RWPE1 (cell line): ENCODE data around the gene UBQLN4.
A peak's percentile ranks its signal among the peaks of the same experiment; 100 is the strongest.

Source experiments
- CTCF ChIA-PET: fragments of 350-600 bp; sonication (Branson Sonifier 250); formaldehyde crosslinking; extraction: SDS; loops from one replicate; lab custom pipeline; 2021; lab: Yijun Ruan, JAX
- POLR2A ChIA-PET: fragments of 400-600 bp; formaldehyde crosslinking; extraction: SDS; loops from one replicate; lab custom pipeline; 2020; ENCODE audit warnings: antibody characterized with exemption; ENCODE audit not compliant: low non-redundant PET; lab: Yijun Ruan, JAX
- DNase-seq: peaks from one replicate; pipeline ENCODE4 v3.0.0; 2012; ENCODE audit warnings: low spot score
- H3K27ac ChIP-seq: fragments of 450-650 bp; 2 replicates; pipeline ENCODE4 v1.5.1; 2017
- TF ChIP-seq, protein P1 (sequence below): fragments of 450-650 bp; conservative IDR thresholded peaks from 2 replicates; pipeline ENCODE4 v1.5.1; 2017; ENCODE audit warnings: low read depth, mild to moderate bottlenecking

UBQLN4 gene

DNA sequence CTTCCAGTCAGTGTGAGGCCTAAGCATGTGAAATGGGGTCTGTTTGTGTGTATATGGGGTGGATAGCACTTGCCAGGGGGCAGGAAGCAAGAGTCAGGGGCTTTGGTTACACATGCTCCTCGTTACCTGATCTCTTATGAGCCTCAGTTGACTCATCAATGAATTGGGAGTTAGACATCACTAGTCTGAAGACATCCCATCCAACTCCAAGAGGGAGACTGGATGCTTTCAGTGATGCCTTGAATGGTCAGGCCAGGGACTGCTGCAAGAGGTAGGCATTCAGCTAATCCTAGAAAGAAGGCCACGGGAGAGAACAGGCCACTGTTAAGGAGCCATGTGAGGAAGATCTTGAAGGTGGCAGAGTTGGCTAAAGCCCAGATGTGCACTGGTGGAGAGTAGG is 13.7 kb upstream of the UBQLN4 start:
- ChIA-PET POLR2A (no interaction called here), CTCF (interaction anchor here (1.0 kb wide), 1 partner anchor 8 kb away, joined by 4 read pairs; no protein-coding TSS in a partner anchor)
- TF ChIP-seq, protein P1, sequence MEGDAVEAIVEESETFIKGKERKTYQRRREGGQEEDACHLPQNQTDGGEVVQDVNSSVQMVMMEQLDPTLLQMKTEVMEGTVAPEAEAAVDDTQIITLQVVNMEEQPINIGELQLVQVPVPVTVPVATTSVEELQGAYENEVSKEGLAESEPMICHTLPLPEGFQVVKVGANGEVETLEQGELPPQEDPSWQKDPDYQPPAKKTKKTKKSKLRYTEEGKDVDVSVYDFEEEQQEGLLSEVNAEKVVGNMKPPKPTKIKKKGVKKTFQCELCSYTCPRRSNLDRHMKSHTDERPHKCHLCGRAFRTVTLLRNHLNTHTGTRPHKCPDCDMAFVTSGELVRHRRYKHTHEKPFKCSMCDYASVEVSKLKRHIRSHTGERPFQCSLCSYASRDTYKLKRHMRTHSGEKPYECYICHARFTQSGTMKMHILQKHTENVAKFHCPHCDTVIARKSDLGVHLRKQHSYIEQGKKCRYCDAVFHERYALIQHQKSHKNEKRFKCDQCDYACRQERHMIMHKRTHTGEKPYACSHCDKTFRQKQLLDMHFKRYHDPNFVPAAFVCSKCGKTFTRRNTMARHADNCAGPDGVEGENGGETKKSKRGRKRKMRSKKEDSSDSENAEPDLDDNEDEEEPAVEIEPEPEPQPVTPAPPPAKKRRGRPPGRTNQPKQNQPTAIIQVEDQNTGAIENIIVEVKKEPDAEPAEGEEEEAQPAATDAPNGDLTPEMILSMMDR, result no peak
- H3K27ac ChIP-seq, result no peak overlapping the region
- no peak for DNase-seq

DNA sequence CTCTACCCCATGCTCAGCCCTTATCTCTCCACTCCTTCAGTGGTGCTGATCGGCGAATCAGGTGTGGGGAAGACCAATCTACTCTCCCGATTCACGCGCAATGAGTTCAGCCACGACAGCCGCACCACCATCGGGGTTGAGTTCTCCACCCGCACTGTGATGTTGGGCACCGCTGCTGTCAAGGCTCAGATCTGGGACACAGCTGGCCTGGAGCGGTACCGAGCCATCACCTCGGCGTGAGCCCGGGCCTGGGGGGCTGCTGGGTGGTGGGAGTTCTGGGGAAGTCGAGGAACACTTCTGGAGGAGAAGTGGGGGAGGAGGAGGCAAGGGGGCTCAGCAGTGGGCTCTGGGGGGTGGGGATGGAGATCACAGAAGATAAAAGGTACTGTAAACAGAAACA is 12.3 kb upstream of the UBQLN4 start:
- TF ChIP-seq, protein P1, result no peak
- DNase-seq, result no peak
- CTCF ChIA-PET, result interaction anchor here (0.6 to 1.1 kb wide), 7 partner anchors 8 to 167 kb away, joined by 3 to 6 read pairs (median 3); partner anchors contain the start of gene SSR2
- POLR2A ChIA-PET, result no interaction called here
- H3K27ac ChIP-seq, result no peak overlapping the region

DNA sequence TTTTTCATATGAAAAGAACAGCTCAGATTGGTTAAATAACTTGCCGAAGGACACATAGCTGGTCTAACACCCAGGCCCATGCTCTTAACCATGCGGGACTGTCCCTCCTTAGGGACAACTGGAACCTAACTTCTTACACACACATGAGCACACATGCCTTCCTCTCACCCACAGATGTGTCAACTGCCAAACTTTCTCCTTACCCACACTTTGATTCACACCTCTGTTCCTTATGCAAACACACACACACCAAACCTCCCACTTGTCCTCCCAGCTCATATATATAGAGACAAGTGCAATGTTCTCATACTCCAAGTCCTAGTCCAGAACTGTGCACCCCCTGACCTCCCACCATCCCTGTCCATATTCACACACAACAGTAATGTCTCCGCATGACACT is 11.6 kb upstream of the UBQLN4 start:
- CTCF ChIA-PET, result interaction anchor here (0.5 to 0.6 kb wide), 4 partner anchors 8 to 194 kb away, joined by 3 to 5 read pairs (median 4); no protein-coding TSS in a partner anchor
- TF ChIP-seq, protein P1, result no peak
- no peak for DNase-seq

DNA sequence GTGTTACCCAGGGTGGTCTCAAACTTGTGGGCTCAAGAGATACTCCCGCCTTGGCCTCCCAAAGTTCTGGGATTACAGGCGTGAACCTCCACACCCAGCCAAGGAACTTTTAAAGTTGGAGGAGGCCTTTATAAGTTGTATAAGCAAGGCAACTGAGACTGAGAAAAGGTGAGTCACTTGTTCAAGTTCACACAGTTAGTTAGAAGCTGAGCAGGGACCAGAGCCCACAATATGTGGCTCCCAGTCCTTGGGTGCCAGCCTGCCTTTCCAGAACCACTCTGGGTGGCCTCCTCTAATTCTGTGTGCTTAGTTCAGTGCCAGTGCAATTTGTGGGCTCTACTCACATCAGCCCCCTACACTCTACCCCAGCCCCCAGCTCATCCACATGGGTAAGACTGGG is 11.0 kb upstream of the UBQLN4 start:
- TF ChIP-seq, protein P1, result no peak
- DNase-seq, result no peak
- ChIA-PET CTCF (interaction anchor here (0.6 kb wide), 2 partner anchors 25 to 187 kb away, joined by 4 read pairs; no protein-coding TSS in a partner anchor), POLR2A (no interaction called here)
- no peak overlapping the region for H3K27ac ChIP-seq

More for the DNA sequence above, 11.6 kb upstream of the UBQLN4 start:
- POLR2A ChIA-PET, result no interaction called here
- H3K27ac ChIP-seq, result no peak overlapping the region

DNA sequence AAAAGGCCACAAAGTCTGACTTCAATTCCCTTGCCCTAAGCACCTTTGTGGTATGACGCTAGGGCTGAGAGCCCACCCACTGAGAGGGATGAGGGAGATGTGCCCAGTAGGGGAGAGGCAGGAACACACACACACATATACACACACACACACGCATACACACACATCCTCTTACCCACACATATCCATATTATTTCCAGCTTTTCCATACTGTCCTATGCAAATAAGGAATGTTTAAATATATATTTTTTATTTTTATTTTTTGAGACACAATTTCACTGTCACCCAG is 10.3 kb upstream of the UBQLN4 start:
- TF ChIP-seq, protein P1, result no peak
- ChIA-PET POLR2A (no interaction called here), CTCF (no interaction called here)
- DNase-seq, result no peak
- H3K27ac ChIP-seq, result no peak overlapping the region

DNA sequence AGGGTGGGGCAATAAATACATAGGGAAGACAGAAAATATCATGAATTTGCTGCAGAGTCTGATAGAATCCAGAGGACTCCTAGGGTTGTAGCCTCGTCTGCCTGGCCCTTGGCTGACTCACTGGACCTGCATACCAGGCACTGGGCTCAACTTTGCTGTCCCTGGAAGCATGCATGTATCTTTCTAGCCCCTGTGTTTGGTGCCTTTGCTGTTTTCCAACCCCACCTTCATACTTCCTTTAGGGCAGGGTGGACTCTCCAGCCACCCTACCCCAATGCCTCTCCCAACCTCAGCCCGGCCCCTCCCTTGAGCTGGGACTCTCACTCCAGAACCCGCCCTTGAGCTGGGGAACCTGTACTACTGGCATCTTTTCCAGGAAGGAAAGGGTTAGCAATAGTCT is 8.6 kb upstream of the UBQLN4 start:
- CTCF ChIA-PET, result interaction anchor here (0.6 to 0.7 kb wide), 2 partner anchors 73 to 163 kb away, joined by 6 to 8 read pairs; no protein-coding TSS in a partner anchor
- TF ChIP-seq, protein P1, result no peak
- H3K27ac ChIP-seq, result no peak overlapping the region
- POLR2A ChIA-PET, result no interaction called here
- DNase-seq, result peak; percentile 40
